ENCODE data around the gene SOX15. TPM values are rescaled to one million over a fixed set of nuclear protein-coding genes. Genes with fewer than 3 reads are reported as not detected.
A peak's percentile ranks its signal among the peaks of the same experiment; 100 is the strongest.

SOX15 gene
- total RNA-seq (2021; ENCODE audit: unreplicated experiment) (0.33 TPM), Bru-seq, nascent RNA (percentile 36 among the genes with signal in this experiment), BruChase-seq, experiment 1, labeled RNA remaining after a 2-hour chase (percentile 33 among the genes with signal in this experiment), BruChase-seq, experiment 2, labeled RNA remaining after a 6-hour chase (percentile 33 among the genes with signal in this experiment)
- polyA plus RNA-seq (2012; ENCODE audit: insufficient read length) = 1.1 TPM
- long read RNA-seq = 0 reads

GRCh38 chr17:7589891-7590691, at the start of gene SOX15:
Gene SOX15, minus strand, starts transcription at chr17:7590094. Its CDS starts 418 bp downstream, at chr17:7589676.
- no peak within 1 kb of the TSS for H3K4me3 ChIP-seq (ENCODE audit: low read depth in 2 of 2, low read length in 2 of 2)
- BruUV-seq (replicated peaks) = no TSS peak

DNA sequence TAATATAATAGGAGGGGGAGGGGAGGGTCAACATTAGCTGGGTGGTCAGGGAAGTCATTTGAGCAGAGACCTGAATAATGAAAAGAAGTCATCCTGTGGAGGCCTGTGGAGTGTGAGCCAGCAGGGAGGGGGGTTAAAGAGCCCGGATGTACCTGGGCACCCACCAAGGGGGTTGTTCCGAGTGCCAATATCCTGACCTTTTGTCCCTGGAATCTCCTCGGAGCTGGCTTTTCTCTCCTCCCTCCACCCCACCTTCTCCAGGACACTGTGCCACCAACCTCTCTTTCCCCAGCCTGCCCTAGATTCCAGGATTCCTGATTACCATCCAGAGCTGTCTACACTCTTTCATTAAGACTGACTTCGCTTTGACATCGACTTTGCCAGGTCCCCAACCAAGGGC, 46.3 kb upstream of the SOX15 start:
- intact Hi-C loops (cut with micrococcal nuclease; ENCODE audit: unreplicated experiment) = no loop called here
- CTCF ChIA-PET = no interaction called here

More at GRCh38 chr17:7589891-7590691, at the start of gene SOX15:
- intact Hi-C loops (cut with micrococcal nuclease; ENCODE audit: unreplicated experiment) = no loop called here
- in situ Hi-C loops (cut with HindIII; ENCODE audit: low pct_unique_long_range_greater_than_20kb, low sequenced_read_pairs) = no loop called here
- CTCF ChIA-PET = no interaction called here
- DNase-seq (ENCODE audit: low read depth, low spot score) = no peak
- Histone ChIP-seq H3K36me3 (ENCODE audit: control insufficient read depth, insufficient read depth, low read length) (peaks cover 12% of the 10 kb centered on the region), H3K27me3 (ENCODE audit: control insufficient read depth, insufficient read depth, low read length) (no peaks in the 10 kb centered on the region), H3K27ac (ENCODE audit: low read length) (peak within 1 kb of the TSS; percentile 26; the same call in 1 of the 2 replicates), H3K4me1 (ENCODE audit: control insufficient read depth, insufficient read depth, low read length) (peaks cover 14% of the 10 kb centered on the region), H3K9me3 (ENCODE audit: control insufficient read depth, insufficient read depth, low read depth, low read length) (no peaks in the 10 kb centered on the region)
- POLR2A ChIA-PET = interaction anchor here (0.6 kb wide), 1 partner anchor 748 kb away, joined by 4 read pairs; no protein-coding TSS in a partner anchor
- TF ChIP-seq REST (IDR thresholded peaks at IDR 0.05; ENCODE audit: insufficient read depth in 1 of 2, low read depth in 2 of 2, low read length in 1 of 2) (no peak), POLR2AphosphoS5 (IDR thresholded peaks at IDR 0.05; ENCODE audit: low read depth, low read length) (no peak), TCF7L2 (IDR thresholded peaks at IDR 0.05; ENCODE audit: low read depth, low read length) (no peak), SIN3A (IDR thresholded peaks at IDR 0.05; ENCODE audit: borderline replicate concordance, insufficient read depth, low read depth, low read length) (no peak)
- TF ChIP-seq, protein P1, sequence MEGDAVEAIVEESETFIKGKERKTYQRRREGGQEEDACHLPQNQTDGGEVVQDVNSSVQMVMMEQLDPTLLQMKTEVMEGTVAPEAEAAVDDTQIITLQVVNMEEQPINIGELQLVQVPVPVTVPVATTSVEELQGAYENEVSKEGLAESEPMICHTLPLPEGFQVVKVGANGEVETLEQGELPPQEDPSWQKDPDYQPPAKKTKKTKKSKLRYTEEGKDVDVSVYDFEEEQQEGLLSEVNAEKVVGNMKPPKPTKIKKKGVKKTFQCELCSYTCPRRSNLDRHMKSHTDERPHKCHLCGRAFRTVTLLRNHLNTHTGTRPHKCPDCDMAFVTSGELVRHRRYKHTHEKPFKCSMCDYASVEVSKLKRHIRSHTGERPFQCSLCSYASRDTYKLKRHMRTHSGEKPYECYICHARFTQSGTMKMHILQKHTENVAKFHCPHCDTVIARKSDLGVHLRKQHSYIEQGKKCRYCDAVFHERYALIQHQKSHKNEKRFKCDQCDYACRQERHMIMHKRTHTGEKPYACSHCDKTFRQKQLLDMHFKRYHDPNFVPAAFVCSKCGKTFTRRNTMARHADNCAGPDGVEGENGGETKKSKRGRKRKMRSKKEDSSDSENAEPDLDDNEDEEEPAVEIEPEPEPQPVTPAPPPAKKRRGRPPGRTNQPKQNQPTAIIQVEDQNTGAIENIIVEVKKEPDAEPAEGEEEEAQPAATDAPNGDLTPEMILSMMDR (IDR thresholded peaks at IDR 0.05) = no peak
- no peak for ATAC-seq

More for the DNA sequence above, 46.3 kb upstream of the SOX15 start:
- POLR2A ChIA-PET = no interaction called here
- Histone ChIP-seq H3K27me3 (ENCODE audit: control insufficient read depth, insufficient read depth, low read length) (no peaks in the 10 kb centered on the region), H3K9me3 (ENCODE audit: control insufficient read depth, insufficient read depth, low read depth, low read length) (no peaks in the 10 kb centered on the region), H3K36me3 (ENCODE audit: control insufficient read depth, insufficient read depth, low read length) (no peaks in the 10 kb centered on the region), H3K4me1 (ENCODE audit: control insufficient read depth, insufficient read depth, low read length) (no peaks in the 10 kb centered on the region), H3K4me3 (ENCODE audit: low read depth in 2 of 2, low read length in 2 of 2) (no peak overlapping the region), H3K27ac (ENCODE audit: low read length) (no peak overlapping the region)
- BruUV-seq (replicated peaks) = no TSS peak
- no peak for DNase-seq (ENCODE audit: low read depth, low spot score)
- ATAC-seq = no peak
- in situ Hi-C loops (cut with HindIII; ENCODE audit: low pct_unique_long_range_greater_than_20kb, low sequenced_read_pairs) = no loop called here
- TF ChIP-seq REST (IDR thresholded peaks at IDR 0.05; ENCODE audit: insufficient read depth in 1 of 2, low read depth in 2 of 2, low read length in 1 of 2) (no peak), SIN3A (IDR thresholded peaks at IDR 0.05; ENCODE audit: borderline replicate concordance, insufficient read depth, low read depth, low read length) (no peak), POLR2AphosphoS5 (IDR thresholded peaks at IDR 0.05; ENCODE audit: low read depth, low read length) (no peak), TCF7L2 (IDR thresholded peaks at IDR 0.05; ENCODE audit: low read depth, low read length) (no peak)
- TF ChIP-seq, protein P1 (IDR thresholded peaks at IDR 0.05) = no peak
